ENCODE measurements around the gene PCDHA11. TPM values are rescaled to one million over a fixed set of nuclear protein-coding genes. Genes with fewer than 3 reads are reported as not detected.
A peak's percentile ranks its signal among the peaks of the same experiment; 100 is the strongest.
"Not testable (repeated sequence)": the region's sequence is repeated elsewhere in the genome, so short reads cannot be mapped to it uniquely, and the experiment has no call there.

Gene PCDHA11
- total RNA-seq, 1 donor from 2014 or later, result 5.4 TPM

DNA sequence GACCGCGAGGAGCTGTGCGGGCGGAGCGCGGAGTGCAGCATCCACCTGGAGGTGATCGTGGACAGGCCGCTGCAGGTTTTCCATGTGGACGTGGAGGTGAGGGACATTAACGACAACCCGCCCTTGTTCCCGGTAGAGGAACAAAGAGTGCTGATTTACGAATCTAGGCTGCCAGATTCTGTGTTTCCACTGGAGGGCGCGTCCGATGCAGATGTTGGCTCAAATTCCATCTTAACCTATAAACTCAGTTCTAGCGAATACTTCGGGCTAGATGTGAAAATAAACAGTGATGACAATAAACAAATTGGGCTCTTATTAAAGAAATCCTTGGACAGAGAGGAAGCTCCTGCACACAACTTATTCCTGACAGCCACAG is 40.4 kb upstream of the PCDHA11 start:
- Histone ChIP-seq H3K27me3 (no peaks in the 10 kb centered on the region), H3K4me2 (no peak overlapping the region), H3K4me1 (no peaks in the 10 kb centered on the region), H3K36me3 (peaks cover 6% of the 10 kb centered on the region), H3K4me3 (no peak overlapping the region), H3K9me3 (ENCODE audit: low read depth) (no peaks in the 10 kb centered on the region), H3F3A (ENCODE audit: low read depth) (no peaks in the 10 kb centered on the region), H2AFZ (replicated peaks) (no peak overlapping the region), H3K27ac (no peak overlapping the region), H4K20me1 (ENCODE audit: low read depth) (no peaks in the 10 kb centered on the region), H3K9ac (no peak overlapping the region), H3K79me2 (ENCODE audit: low read depth) (no peaks in the 10 kb centered on the region)
- Mint-ChIP-seq H3K4me3 (peak overlapping the region; percentile 81), H3K27me3 (ENCODE audit: insufficient read depth, low read depth) (no peaks in the 10 kb centered on the region), H3K27ac (no peak overlapping the region), H3K36me3 (peaks cover 32% of the 10 kb centered on the region), H3K9me3 (peaks cover 48% of the 10 kb centered on the region), H3K4me1 (no peaks in the 10 kb centered on the region)
- no peak for TF ChIP-seq EZH2 (IDR thresholded peaks at IDR 0.05)
- TF ChIP-seq, protein P1, sequence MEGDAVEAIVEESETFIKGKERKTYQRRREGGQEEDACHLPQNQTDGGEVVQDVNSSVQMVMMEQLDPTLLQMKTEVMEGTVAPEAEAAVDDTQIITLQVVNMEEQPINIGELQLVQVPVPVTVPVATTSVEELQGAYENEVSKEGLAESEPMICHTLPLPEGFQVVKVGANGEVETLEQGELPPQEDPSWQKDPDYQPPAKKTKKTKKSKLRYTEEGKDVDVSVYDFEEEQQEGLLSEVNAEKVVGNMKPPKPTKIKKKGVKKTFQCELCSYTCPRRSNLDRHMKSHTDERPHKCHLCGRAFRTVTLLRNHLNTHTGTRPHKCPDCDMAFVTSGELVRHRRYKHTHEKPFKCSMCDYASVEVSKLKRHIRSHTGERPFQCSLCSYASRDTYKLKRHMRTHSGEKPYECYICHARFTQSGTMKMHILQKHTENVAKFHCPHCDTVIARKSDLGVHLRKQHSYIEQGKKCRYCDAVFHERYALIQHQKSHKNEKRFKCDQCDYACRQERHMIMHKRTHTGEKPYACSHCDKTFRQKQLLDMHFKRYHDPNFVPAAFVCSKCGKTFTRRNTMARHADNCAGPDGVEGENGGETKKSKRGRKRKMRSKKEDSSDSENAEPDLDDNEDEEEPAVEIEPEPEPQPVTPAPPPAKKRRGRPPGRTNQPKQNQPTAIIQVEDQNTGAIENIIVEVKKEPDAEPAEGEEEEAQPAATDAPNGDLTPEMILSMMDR (IDR thresholded peaks at IDR 0.05), result no peak
- TF ChIP-seq EZH2phosphoT487 (IDR thresholded peaks at IDR 0.05), result no peak
- no peak for DNase-seq (ENCODE audit: low spot score)

DNA sequence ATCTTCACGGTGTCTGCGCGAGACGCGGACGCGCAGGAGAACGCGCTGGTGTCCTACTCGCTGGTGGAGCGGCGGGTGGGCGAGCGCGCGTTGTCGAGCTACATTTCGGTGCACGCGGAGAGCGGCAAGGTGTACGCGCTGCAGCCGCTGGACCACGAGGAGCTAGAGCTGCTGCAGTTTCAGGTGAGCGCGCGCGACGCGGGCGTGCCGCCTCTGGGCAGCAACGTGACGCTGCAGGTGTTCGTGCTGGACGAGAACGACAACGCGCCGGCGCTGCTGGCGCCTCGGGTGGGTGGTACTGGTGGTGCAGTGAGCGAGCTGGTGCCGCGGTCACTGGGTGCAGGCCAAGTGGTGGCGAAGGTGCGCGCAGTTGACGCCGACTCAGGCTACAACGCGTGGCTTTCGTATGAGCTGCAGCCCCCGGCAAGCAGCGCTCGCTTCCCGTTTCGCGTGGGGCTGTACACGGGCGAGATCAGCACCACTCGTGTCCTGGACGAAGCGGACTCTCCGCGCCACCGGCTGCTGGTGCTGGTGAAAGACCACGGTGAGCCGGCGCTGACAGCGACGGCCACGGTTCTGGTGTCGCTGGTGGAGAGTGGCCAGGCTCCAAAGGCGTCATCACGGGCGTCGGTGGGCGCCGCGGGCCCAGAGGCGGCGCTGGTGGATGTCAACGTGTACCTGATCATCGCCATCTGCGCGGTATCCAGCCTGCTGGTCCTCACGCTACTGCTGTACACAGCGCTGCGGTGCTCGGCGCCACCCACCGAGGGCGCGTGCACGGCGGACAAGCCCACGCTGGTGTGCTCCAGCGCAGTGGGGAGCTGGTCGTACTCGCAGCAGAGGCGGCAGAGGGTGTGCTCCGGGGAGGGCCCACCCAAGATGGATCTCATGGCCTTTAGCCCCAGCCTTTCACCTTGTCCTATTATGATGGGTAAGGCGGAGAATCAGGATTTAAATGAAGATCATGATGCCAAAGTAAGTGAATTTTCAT is 39.0 kb upstream of the PCDHA11 start:
- not testable (repeated sequence) for H3K4me1 ChIP-seq

DNA sequence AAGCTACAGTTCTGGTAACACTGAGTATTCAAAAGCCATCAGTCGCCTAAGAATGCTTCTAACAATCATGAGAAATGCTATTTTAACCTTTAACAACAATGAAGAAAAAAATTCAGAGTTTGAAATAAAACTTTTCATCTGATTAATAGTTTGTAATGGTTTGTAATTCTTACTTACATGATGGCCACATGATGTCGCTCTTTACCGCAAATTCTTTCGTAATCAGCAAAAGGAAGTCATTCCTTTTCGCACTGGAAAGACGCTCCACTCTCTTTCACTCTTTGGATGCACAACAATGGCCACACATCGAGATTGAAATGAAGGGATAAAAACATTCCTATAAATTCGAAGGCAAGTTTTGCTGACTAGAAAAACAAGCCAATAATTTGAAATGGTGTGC is 34.8 kb upstream of the PCDHA11 start, which contains the start of gene PCDHA7:
PCDHA7 (plus strand) TSS at position 277 of the 400 bp plus-strand sequence; CDS start at position 392, 115 bp downstream.
- H3K4me2 ChIP-seq, result no peak within 1 kb of the TSS
- H3K4me3 ChIP-seq, result no peak within 1 kb of the TSS
- Mint-ChIP-seq H3K9me3 (peaks cover 42% of the 10 kb centered on the region), H3K4me3 (no peak within 1 kb of the TSS), H3K36me3 (peaks cover 24% of the 10 kb centered on the region), H3K27ac (no peak within 1 kb of the TSS), H3K4me1 (no peaks in the 10 kb centered on the region), H3K27me3 (ENCODE audit: insufficient read depth, low read depth) (peaks cover 3% of the 10 kb centered on the region)
- no peaks in the 10 kb centered on the region for H3K9me3 ChIP-seq (ENCODE audit: low read depth)
- H2AFZ ChIP-seq (replicated peaks), result no peak within 1 kb of the TSS
- H3K9ac ChIP-seq, result no peak within 1 kb of the TSS
- no peaks in the 10 kb centered on the region for H3F3A ChIP-seq (ENCODE audit: low read depth)
- H3K27ac ChIP-seq, result no peak within 1 kb of the TSS
- TF ChIP-seq EZH2 (IDR thresholded peaks at IDR 0.05) (no peak), EZH2phosphoT487 (IDR thresholded peaks at IDR 0.05) (no peak)
- TF ChIP-seq, protein P1 (IDR thresholded peaks at IDR 0.05), result no peak
- H3K4me1 ChIP-seq, result no peaks in the 10 kb centered on the region
- no peaks in the 10 kb centered on the region for H3K27me3 ChIP-seq
- H3K79me2 ChIP-seq (ENCODE audit: low read depth), result no peaks in the 10 kb centered on the region
- no peaks in the 10 kb centered on the region for H4K20me1 ChIP-seq (ENCODE audit: low read depth)
- H3K36me3 ChIP-seq, result peaks cover 11% of the 10 kb centered on the region
- no peak for DNase-seq (ENCODE audit: low spot score)

More for the DNA sequence above, 39.0 kb upstream of the PCDHA11 start:
- H3K27me3 ChIP-seq; H3K4me2 ChIP-seq; H3K9ac ChIP-seq; H3K4me3 Mint-ChIP-seq; H3K27ac ChIP-seq; H3K4me1 Mint-ChIP-seq; H3K27me3 Mint-ChIP-seq (ENCODE audit: insufficient read depth, low read depth); H3K79me2 ChIP-seq (ENCODE audit: low read depth); H3K27ac Mint-ChIP-seq; H4K20me1 ChIP-seq (ENCODE audit: low read depth); DNase-seq (ENCODE audit: low spot score); H3K4me3 ChIP-seq; H2AFZ ChIP-seq (replicated peaks); H3F3A ChIP-seq (ENCODE audit: low read depth); H3K9me3 ChIP-seq (ENCODE audit: low read depth): not testable (repeated sequence)
- H3K36me3 ChIP-seq, result peaks cover 11% of the 10 kb centered on the region
- Mint-ChIP-seq H3K9me3 (peaks cover 54% of the 10 kb centered on the region), H3K36me3 (peaks cover 35% of the 10 kb centered on the region)

DNA sequence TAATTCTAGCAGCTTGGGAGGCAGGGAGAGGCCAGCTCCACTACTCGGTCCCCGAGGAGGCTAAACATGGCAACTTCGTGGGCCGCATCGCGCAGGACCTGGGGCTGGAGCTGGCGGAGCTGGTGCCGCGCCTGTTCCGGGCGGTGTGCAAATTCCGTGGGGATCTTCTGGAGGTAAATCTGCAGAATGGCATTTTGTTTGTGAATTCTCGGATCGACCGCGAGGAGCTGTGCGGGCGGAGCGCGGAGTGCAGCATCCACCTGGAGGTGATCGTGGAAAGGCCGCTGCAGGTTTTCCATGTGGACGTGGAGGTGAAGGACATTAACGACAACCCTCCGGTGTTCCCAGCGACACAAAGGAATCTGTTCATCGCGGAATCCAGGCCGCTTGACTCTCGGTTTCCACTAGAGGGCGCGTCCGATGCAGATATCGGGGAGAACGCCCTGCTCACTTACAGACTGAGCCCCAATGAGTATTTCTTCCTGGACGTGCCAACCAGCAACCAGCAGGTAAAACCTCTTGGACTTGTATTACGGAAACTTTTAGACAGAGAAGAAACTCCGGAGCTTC is 34.2 kb upstream of the PCDHA11 start:
- H4K20me1 ChIP-seq (ENCODE audit: low read depth), result not testable (repeated sequence)

More for the DNA sequence above, 34.2 kb upstream of the PCDHA11 start:
- H3K9me3 ChIP-seq (ENCODE audit: low read depth); H3K27ac Mint-ChIP-seq; H3F3A ChIP-seq (ENCODE audit: low read depth); H3K4me3 Mint-ChIP-seq; H2AFZ ChIP-seq (replicated peaks); DNase-seq (ENCODE audit: low spot score); H3K27me3 ChIP-seq; H3K27me3 Mint-ChIP-seq (ENCODE audit: insufficient read depth, low read depth); H3K4me1 Mint-ChIP-seq; H3K4me3 ChIP-seq; H3K4me1 ChIP-seq; H3K27ac ChIP-seq; H3K9ac ChIP-seq; H3K4me2 ChIP-seq; H3K79me2 ChIP-seq (ENCODE audit: low read depth): not testable (repeated sequence)
- peaks cover 24% of the 10 kb centered on the region for H3K36me3 Mint-ChIP-seq
- peaks cover 39% of the 10 kb centered on the region for H3K9me3 Mint-ChIP-seq
- H3K36me3 ChIP-seq, result peaks cover 11% of the 10 kb centered on the region
